NCI-H2107 treated with DMSO at 0.1 percent for 48 hours (cell line): ENCODE data around the gene SBNO1.
"Not testable (repeated sequence)": the region's sequence is repeated elsewhere in the genome, so short reads cannot be mapped to it uniquely, and the experiment has no call there.

Source experiments
- DNase-seq: peaks from one replicate; lab custom pipeline; 2025; ENCODE audit not compliant: unreplicated experiment; lab: John Stamatoyannopoulos, UW

SBNO1 gene

GRCh38 chr12:123364532-123365024 lies at the start of gene SBNO1:
Gene SBNO1 (minus strand): TSS chr12:123364847. CDS start chr12:123350441, 14,406 bp downstream.
- DNase-seq, result peak; percentile 85

- no peak for DNase-seq
Observed at GRCh38 chr12:123410041-123410412, 45.4 kb upstream of the SBNO1 start.

GRCh38 chr12:123409284-123410040 lies 44.8 kb upstream of the SBNO1 start:
- not testable (repeated sequence) for DNase-seq

DNA sequence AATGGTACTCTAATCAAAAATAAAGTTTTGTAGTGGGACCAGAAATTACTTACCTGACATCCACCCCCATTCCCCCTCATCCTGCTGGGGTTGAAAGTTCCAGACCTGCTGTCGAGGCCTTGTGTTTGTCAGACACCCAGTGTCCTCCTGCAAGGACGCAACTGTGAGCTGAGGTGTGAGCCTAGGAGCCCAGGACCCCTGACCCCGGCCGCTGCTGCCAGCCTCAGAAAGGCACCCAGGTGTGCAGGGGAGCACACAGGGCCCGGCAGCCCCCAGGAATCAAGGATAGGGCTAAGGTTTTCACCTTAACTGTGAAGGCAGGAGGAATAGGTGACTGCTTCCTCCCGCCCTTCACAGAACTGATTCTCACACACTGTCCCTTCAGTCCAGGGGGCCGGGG lies 44.0 kb upstream of the SBNO1 start:
- DNase-seq, result not testable (repeated sequence)

DNA sequence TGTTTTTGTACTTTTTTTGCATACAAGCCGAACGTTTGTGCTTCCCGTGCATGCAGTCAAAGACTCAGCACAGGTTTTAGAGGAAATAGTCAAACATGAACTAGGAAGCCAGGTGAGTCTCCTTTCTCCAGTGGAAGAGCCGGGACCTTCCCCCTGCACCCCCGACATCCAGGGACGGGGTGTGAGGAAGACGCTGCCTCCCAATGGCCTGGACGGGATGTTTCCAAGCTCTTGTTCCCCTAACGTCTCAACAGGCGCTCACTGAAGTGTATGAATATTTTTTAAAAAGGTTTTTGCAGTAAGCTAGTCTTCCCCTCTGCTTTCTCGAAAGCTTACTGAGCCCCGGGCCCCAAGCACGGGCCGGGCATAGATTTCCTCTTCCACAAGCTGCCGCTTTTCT lies 43.3 kb upstream of the SBNO1 start:
- not testable (repeated sequence) for DNase-seq

DNA sequence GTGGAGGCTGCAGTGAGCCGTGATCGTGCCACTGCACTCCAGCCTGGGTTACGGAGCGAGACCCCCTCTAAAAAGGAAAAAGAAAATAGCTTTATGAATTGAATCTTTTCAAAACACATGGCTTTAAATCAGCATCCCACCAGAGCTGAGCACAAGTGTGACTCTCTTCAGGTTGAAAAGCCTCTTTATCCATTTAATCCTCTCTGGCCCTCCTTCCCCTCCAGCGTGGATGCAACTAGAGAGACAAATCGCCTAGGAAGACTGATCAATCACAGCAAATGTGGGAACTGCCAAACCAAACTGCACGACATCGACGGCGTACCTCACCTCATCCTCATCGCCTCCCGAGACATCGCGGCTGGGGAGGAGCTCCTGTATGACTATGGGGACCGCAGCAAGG lies 42.6 kb upstream of the SBNO1 start:
- not testable (repeated sequence) for DNase-seq

- DNase-seq, result no peak
Observed at GRCh38 chr12:123404581-123404980, 39.9 kb upstream of the SBNO1 start.

GRCh38 chr12:123401753-123402683 lies 37.4 kb upstream of the SBNO1 start:
- DNase-seq, result no peak

GRCh38 chr12:123399255-123399617 lies 34.6 kb upstream of the SBNO1 start:
- no peak for DNase-seq

- DNase-seq, result no peak
Observed at GRCh38 chr12:123398550-123399254, 34.1 kb upstream of the SBNO1 start.

GRCh38 chr12:123398177-123398549 lies 33.5 kb upstream of the SBNO1 start:
- no peak for DNase-seq

DNA sequence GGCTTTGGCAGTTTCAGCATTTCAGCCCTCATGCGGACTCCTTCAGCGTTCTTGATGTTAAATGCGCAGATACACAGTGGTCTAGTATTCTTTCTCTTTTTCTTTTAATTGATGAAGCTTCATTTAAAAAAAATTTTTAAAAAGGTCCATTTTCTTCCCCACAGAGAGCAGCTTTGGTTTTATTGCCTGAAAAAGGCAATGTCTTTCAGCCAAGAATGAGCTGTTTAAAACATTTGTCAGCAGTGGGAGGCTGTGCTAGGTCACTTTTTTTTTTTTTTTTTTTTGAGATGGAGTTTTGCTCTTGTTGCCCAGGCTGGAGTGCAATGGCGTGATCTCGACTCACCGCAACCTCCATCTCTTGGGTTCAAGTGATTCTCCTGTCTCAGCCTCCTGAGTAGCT lies 32.8 kb upstream of the SBNO1 start:
- no peak for DNase-seq

GRCh38 chr12:123396954-123397353 lies 32.3 kb upstream of the SBNO1 start:
- no peak for DNase-seq

DNA sequence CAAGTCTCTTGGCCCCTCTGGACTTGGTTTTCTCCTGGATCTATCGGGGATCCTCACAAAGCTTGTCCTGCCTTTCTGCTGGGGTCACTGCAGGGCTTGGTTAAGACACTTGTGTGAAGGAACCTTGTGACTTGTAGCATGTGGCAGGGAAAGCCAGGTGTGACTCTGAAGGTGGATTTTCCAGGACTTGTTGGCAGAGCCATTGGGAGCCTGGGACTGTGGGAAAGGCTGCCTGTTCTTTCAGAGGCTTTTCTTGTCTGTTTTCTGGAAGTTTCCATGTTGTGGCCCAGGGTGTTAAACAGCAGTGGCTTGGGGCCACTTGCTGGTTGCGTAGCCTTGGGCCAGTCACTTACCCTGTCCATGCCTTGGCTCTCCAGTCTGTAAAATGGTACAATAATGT lies 31.9 kb upstream of the SBNO1 start:
- DNase-seq, result no peak

DNA sequence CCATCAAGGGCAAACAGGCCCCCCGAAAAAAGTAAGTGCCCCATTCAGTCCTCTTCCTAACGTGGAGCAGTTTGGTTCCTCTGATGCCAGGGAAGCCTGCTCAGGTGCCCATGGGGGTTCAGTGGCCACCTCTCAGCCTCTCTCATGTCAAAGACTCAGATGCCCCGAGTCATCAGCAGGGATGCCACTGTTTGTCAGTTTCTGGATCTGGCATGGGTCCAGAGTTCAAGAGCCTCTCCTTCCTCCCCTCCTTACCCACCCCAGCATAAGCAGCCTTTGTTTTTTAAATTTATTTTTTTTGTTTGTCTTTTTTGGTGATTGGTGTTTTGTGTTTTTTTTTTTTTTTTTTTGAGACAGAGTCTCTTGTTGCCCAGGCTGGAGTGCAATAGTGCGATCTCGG lies 30.6 kb upstream of the SBNO1 start:
- no peak for DNase-seq

DNA sequence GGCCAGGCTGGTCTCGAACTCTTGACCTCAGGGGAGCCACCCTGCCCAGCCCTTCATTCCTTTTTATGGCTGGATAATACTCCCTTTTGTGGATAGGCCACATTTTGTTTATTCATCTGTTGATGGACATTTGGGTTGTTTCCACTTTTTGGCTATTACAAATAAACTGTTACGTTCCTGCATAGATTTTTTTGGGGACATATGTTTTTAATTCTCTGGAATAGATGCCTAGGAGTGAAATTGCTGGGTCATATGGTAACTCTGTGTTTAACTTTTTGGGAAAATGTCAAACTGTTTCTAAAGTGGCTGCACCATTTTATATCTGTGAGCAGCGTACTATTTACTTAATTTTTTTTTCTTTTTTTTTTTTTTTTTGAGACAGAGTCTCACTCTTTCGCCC lies 29.1 kb upstream of the SBNO1 start:
- no peak for DNase-seq

DNA sequence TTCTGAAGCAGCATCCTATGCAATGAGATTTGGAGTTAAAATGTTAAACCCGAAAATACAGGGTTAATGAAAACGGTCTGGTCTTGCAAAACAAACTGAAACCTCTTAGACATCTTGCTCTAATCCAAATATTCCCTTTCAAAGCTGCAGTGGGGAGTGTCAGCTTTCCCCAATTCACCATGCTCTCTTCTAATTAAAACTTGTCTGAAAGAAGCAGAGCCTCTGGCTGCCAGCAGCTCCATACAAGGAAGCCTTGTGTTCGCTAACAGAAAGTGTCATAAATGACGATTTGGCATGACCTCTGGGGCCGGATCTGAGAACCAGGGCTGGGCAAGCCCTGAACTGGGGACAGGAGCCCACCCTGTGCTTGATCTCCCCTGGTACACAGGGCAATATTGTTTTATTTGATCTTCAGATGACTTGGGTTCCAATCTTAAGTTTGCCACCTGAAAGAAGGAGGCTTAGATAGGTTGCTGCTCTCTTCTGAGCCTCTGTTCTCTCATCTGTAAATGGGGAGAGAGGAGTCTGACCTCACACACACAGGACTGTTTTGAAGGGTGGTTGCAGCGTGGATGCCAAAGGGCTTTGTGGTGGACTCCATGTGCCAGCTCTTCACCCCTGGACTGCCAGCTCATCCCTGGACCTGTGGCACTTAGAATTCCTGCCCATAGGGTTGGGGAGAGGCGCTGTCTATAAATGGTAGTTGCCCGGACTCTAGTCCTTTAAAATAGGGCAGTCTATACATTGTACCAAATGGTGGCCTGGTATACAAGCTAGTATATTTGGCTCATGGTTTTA lies 27.1 kb upstream of the SBNO1 start:
- no peak for DNase-seq

- DNase-seq, result no peak
Observed at GRCh38 chr12:123390498-123391426, 26.1 kb upstream of the SBNO1 start.

DNA sequence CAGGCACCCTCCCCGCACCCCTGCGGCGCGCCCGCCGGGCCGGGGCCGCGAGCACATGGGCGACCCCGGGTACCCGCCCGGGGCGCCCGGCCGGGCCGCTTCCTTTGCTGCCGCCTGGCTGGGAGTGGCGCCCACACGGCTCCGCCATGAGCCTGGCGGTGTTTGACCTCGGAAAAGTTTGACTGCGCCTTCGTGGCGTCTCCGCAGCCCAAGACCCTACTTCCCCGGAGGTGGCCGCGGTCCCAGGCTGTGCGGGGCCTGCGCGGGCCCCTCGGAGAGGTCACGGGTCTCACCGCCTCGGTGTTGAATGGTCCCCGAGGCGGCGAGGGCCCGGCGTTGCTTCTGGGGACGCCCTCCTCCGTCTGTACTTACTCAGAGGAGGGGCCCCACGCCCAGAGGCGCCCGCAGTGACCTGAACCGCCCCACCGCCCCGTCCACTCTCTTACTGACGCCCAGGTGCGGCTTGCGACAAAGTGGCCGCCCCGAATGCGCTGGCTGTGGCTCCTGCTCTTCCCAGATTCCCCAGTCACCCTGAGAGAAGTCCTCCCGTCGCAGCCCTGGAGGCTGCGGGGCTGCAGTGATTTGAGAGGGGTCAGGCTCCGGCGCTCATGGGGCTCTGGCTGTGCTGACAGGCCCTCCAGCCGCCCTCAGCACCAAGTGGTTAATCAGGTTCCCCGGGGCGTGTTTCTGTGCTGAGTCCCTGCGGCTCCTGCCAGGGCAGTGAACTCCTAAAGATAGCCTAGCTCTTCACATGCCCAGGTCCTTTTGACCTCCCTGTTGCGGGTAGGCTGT lies 25.1 kb upstream of the SBNO1 start:
- DNase-seq, result no peak
